GM20431 (cell line): ENCODE measurements around the gene SAP30L.

ENCODE experiments used
- in situ Hi-C: fragments of 300-500 bp; cut with MseI, MboI; formaldehyde crosslinking; loops from one replicate; pipeline ENCODE4 v1.15.0; 2020; ENCODE audit warnings: low sequenced_read_pairs; ENCODE audit not compliant: unreplicated experiment

The SAP30L gene

DNA sequence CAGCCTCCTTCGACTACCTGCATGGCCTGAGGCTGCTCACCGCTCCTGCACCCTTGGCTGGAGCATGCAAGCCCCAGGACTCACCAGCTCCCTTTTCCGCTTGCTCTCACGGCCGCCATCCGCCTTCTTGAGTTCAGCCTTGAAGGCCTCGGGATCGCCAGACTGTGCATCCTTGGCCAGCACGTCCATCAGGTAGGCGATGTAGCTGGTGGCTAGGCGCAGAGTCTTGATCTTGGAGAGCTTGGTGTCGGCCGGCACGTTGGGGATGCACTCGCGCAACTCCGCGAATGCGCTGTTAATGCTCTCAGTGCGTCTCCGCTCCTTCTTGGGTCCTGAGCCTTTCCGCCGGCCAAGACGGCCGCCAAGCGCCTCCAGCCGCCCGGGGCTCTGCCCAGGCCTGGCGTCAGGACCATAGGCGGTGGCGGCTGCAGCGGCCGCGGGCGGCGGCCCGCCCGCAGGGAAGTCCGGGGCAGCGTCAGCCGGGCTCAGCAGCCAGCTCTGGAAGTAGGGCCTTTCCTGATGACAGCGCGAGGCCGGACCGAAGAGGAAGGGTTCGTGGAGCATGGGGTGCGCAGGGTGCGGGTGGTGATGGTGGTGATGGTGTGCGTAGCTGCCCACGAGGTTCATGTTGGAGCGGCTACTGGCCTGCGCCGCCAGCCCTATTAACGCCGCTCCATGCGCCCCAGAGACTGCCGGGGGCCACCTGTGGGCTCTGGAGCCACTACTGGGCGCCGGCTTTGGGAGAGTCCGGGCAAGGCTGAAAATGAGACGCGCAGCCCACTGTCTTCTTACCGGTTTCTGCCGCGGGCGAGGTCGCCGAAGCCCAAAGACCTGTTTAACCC, 31.8 kb downstream of the SAP30L start:
- in situ Hi-C loops, result no loop called here

GRCh38 chr5:154478224-154478565, 32.4 kb downstream of the SAP30L start, which contains the start of gene HAND1:
Gene HAND1 (minus strand): TSS chr5:154478227. CDS start chr5:154478008, 219 bp downstream.
- in situ Hi-C loops, result no loop called here

DNA sequence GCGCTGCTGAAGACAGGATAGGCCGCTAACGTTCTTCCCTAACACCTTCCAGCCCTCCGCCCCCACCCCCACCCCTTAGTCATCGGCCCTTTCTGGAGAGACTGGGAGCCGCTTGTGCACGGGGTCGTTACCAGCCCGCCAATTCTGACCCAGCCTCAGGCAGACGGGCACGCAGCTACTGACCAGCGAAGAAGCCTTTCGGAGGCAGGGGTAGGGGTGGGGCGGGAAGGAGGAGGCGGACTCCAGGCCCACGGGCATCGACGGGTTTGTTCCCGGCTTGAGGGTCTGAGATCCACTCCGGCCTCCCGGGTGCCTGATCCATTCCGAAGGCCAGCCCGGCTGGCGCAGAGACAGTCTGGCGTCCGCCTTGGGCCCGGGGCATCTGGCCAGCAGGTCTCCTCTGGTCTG, 33.0 kb downstream of the SAP30L start:
- in situ Hi-C loops, result no loop called here

GRCh38 chr5:154479160-154479943, 33.6 kb downstream of the SAP30L start:
- in situ Hi-C loops, result no loop called here

DNA sequence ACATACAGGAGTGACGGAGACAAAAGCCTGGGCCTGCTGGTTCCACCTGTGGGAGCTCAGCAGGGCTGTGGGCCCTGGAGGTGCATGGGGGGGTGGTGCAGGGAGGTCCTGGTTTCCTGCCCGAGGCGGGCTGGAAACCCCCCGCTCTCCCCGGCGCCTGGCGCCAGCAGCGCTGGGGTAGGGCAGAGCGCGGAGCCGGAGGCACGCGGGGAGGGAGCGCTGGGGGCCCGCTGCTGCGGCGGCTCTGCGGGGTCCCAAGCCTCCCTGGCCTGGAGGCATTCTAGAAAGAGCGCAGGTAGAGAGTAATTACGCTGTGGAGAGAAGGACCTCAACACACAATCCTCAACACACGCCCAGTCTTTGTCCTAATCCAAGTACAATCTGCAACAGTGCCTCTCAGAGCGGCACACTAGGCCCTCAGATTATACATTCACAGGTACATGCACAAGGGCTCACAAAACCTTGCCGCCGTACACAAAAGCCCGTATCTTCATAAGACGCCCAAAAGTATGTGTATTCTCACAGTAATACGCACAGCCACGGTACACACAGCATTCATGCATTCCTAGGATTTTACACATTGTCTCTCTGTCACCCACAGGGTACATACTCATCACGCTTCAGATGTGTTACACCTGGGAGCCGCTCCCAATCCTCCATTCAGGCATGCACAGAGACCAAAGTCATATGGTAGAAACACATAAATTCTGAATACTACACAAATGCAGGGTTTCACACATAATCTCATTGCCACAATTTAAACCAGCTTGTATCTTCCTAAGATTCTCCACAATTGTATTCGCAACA, 34.4 kb downstream of the SAP30L start:
- in situ Hi-C loops, result no loop called here

DNA sequence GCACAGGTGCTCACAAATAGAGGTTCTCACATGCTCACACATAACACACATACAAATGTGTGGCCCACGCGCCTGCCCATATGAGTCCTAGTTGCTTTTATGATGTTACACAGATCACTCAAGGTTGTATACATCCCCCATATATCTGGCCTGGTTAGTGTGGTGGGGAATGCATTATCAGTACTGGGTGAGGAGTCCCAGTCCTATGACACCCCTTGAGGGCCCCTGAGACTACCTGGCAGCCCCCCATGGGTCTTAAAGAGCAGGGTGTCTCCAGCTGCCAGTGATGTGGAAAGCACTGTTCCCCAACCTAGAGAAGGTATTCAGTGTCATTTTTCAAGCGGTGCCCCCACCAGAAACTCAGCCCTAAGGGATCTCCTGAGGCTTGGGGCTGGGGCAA, 35.0 kb downstream of the SAP30L start:
- in situ Hi-C loops, result no loop called here

DNA sequence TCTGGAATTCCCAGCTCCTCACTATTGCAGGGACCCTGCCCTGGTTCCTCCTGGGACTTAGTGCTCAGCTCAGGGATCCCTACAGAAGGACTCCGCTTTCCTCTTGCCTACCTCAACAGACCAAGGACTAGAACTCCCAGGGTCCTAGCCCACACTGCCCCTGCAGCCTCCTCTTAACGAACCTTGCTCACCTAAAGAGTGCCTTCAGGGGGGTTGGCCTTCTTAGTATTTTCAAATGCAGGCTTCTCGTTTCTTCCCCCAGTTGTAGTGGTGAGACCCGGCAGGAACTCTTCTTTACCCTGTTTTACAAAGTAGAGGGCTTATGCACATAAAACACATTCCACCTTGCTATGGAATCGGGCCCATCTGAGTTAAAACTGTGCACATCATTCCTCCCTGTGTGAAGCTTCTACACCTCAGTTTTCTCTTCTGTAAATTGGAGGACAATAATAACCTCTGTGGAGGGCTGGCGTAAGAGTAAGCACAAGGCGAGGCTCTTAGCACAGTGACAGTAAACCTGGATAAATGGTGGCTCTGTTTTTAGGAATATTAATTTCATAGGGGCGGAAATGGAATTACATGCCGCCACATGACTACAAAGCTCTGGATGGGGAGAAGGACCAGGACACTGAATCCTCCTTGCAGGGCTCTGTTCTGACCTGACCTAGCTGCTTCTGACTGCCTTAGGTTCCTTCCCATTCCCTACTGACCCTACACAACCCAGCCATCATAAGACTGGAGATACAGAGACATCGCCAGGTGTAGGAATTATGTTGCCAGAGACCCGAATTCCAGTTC, 36.0 kb downstream of the SAP30L start:
- in situ Hi-C loops, result no loop called here

GRCh38 chr5:154482528-154483449, 37.0 kb downstream of the SAP30L start:
- in situ Hi-C loops, result no loop called here

GRCh38 chr5:154483654-154484392, 38.0 kb downstream of the SAP30L start:
- in situ Hi-C loops, result no loop called here

GRCh38 chr5:154484393-154485095, 38.7 kb downstream of the SAP30L start:
- in situ Hi-C loops, result no loop called here

- in situ Hi-C loops, result no loop called here
Measured at GRCh38 chr5:154485096-154485491, 39.3 kb downstream of the SAP30L start.

GRCh38 chr5:154485850-154486426, 40.1 kb downstream of the SAP30L start:
- in situ Hi-C loops, result no loop called here

DNA sequence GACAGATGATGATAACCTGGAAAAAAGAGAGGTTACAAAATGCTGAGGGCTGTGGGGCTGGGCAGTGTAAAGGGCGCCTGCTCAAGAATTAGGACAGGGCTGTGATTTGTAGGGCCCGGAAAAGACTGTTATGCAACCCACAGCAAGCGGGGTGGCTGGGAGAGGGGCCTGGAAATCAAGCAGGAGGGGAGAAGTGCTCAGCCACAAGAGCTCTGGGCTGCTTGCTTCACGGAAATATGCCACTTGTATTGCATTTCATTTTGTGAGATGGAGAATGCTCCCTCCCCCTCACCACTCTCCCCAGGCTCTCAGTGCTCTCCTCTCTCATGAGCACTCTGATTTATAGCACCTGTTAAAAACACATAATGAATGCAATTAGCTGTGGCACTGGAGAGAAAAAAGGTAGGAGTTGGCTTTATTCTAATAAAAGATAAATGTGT, 40.6 kb downstream of the SAP30L start:
- in situ Hi-C loops, result no loop called here

- in situ Hi-C loops, result no loop called here
Measured at GRCh38 chr5:154487541-154487940, 41.7 kb downstream of the SAP30L start.

DNA sequence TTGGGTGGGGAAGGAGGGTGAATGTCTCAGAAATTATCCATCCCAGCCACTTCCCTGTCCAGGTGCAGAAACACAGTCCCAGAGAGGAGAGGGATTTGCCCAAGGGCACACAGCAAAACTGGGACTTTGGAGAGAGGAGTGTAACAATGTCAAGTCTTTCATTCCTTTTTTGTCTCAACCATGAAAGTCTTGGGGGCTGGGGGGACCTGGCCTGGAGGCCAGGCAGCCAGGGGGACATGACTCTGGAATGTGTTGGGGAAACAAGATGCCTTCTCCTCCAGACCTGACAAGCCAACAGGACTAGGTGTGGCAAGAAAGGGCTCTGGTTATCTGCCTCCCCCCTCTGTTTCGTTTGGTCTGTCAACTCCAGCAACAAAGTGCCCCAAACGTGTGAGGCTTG, 46.1 kb downstream of the SAP30L start:
- in situ Hi-C loops, result no loop called here

DNA sequence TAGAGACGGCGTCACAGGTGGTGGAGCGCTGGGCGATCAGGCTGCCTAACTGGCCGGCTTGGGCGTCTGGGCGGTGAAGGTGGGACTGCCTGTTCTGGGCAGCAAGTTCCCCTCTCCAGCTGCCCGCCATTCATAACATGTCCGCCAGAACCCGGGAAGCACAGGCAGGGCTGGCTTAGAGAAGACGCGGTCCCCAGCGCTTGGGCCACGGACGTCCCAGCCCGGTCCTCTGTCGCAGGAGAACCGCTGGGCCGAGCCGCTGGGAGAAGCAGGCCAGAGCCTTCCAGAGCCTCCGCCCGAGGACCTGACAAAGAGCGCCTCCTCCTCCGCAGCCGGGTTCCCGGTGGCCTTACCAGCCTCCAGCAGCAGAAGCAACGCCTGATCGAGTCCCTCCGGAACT, 47.5 kb downstream of the SAP30L start:
- in situ Hi-C loops, result no loop called here

DNA sequence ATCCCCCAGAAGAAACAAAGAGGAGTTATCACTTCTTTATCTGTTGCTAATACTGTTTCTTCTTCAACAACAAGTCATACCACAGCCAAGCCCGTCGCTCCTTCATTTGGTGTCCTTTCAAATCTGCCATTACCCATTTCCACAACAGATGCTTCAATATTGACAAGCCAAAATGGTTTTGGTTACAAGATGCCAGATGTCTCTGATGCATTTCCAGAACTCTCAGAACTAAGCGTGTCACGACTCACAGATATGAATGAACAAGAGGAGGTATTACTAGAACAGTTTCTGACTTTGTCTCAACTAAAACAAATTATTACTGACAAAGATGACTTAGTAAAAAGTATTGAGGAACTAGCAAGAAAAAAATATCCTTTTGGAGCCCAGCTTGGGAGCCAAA, 48.2 kb downstream of the SAP30L start:
- in situ Hi-C loops, result no loop called here
